SK-N-SH treated with all-trans-retinoic acid at 6 μM for 48 hours (cell line): ENCODE results near the gene CYREN.

Experiments
- ATAC-seq: fragments of 200-7000 bp; cut with Tn5 transposase; 3 replicates; pipeline ENCODE4 v1.9.1; 2020; ENCODE audit warnings: mild to moderate bottlenecking, moderate library complexity
- BACH2 ChIP-seq: fragments of 250-450 bp; sonication (Bioruptor Pico); IDR thresholded peaks from 2 replicates; pipeline ENCODE4 v1.9.0; 2021; ENCODE audit warnings: mild to moderate bottlenecking, borderline replicate concordance
- CSRNP3 ChIP-seq: fragments of 250-450 bp; sonication (Bioruptor Pico); IDR thresholded peaks from 2 replicates; pipeline ENCODE4 v1.5.1; 2021; ENCODE audit warnings: mild to moderate bottlenecking, moderate library complexity
- GLIS3 ChIP-seq: fragments of 250-450 bp; sonication (Bioruptor Pico); IDR thresholded peaks from 2 replicates; pipeline ENCODE4 v1.5.0; 2020; ENCODE audit warnings: mild to moderate bottlenecking, moderate library complexity
- OSR1 ChIP-seq: fragments of 250-450 bp; sonication (Bioruptor Pico); IDR thresholded peaks from 2 replicates; pipeline ENCODE4 v1.8.0; 2022; ENCODE audit warnings: moderate library complexity, mild to moderate bottlenecking, inconsistent platforms
- PATZ1 ChIP-seq: fragments of 250-450 bp; sonication (Bioruptor Pico); IDR thresholded peaks from 2 replicates; pipeline ENCODE4 v1.8.0; 2020; ENCODE audit warnings: mild to moderate bottlenecking, moderate library complexity, borderline replicate concordance
- RARB ChIP-seq: fragments of 250-450 bp; sonication (Bioruptor Pico); IDR thresholded peaks from 2 replicates; pipeline ENCODE4 v1.8.0; 2021; ENCODE audit warnings: mild to moderate bottlenecking, moderate library complexity
- SNAI2 ChIP-seq: fragments of 250-450 bp; sonication (Bioruptor Pico); IDR thresholded peaks from 2 replicates; pipeline ENCODE4 v1.5.0; 2020; ENCODE audit warnings: mild to moderate bottlenecking, moderate library complexity
- TCF4 ChIP-seq: fragments of 250-450 bp; sonication (Bioruptor Pico); IDR thresholded peaks from 2 replicates; pipeline ENCODE4 v1.8.0; 2021; ENCODE audit warnings: mild to moderate bottlenecking, moderate library complexity, borderline replicate concordance
- TOX ChIP-seq: fragments of 250-450 bp; sonication (Bioruptor Pico); IDR thresholded peaks from 2 replicates; pipeline ENCODE4 v1.8.0; 2021; ENCODE audit warnings: mild to moderate bottlenecking, moderate library complexity, borderline replicate concordance
- TSHZ2 ChIP-seq: fragments of 250-450 bp; sonication (Bioruptor Pico); IDR thresholded peaks from 2 replicates; pipeline ENCODE4 v1.5.0; 2020; ENCODE audit warnings: mild to moderate bottlenecking, moderate library complexity
- ZC3H10 ChIP-seq: fragments of 250-450 bp; sonication (Bioruptor Pico); IDR thresholded peaks from 2 replicates; pipeline ENCODE4 v1.5.1; 2021; ENCODE audit warnings: mild to moderate bottlenecking, moderate library complexity
- ZFP3 ChIP-seq: fragments of 250-450 bp; sonication (Bioruptor Pico); IDR thresholded peaks from 2 replicates; pipeline ENCODE4 v1.5.0; 2020; ENCODE audit warnings: mild to moderate bottlenecking, moderate library complexity
- ZFP30 ChIP-seq: fragments of 450-650 bp; formaldehyde crosslinking; IDR thresholded peaks from 2 replicates; pipeline ENCODE4 v1.5.0; 2022; ENCODE audit warnings: mild to moderate bottlenecking, moderate library complexity
- ZNF70 ChIP-seq: fragments of 450-650 bp; formaldehyde crosslinking; IDR thresholded peaks from 2 replicates; pipeline ENCODE4 v1.5.0; 2020; ENCODE audit warnings: mild to moderate bottlenecking, moderate library complexity
- ZNF8 ChIP-seq: fragments of 450-650 bp; formaldehyde crosslinking; IDR thresholded peaks from 2 replicates; pipeline ENCODE4 v1.5.0; 2020; ENCODE audit warnings: mild to moderate bottlenecking, moderate library complexity
- TF ChIP-seq, protein P1 (sequence below): fragments of 250-450 bp; sonication (Bioruptor Pico); IDR thresholded peaks from 2 replicates; pipeline ENCODE4 v1.8.0; 2021; ENCODE audit warnings: low read depth, mild to moderate bottlenecking, moderate library complexity, borderline replicate concordance

CYREN gene

GRCh38 chr7:135193615-135194081 lies 23.1 kb upstream of the CYREN start (continued):
- no peak for TF ChIP-seq TSHZ2 (CRISPR knock-in tag)
- TF ChIP-seq ZC3H10 (CRISPR knock-in tag) = no peak
- no peak for TF ChIP-seq TCF4 (CRISPR knock-in tag)
- TF ChIP-seq PATZ1 (CRISPR knock-in tag) = no peak
- TF ChIP-seq GLIS3 (CRISPR knock-in tag) = no peak
- no peak for TF ChIP-seq ZNF70

DNA sequence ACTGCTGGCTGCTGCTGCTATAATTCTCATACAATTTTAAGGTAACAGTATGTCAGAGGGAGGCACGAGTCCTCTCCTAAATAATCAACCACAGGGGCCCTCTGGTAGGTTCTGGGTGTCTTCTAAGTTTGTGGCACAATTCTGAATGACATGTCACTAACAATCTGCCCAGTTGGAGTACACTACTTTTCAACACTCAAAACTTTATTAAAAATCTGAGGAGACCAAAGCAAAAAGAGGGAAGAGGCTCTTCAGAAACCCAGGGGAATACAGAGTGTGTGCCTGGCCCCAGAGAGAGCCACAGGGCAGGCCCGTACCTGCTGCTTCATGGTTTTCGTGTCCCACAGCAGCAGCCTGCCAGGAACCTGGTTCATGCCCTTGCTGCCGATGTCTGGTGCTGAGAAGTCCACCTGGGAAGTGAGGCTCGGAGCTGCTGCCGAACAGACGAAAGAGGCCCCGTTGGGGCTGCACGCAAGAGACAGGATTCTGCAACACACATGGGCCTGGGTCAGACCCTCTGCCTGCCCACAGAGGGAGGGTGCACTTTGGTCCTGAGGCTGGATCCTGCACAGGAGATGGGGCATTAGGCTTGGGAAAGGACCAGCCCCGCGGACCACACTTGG lies 22.5 kb upstream of the CYREN start:
- TF ChIP-seq OSR1 (CRISPR knock-in tag) (no peak), RARB (CRISPR knock-in tag) (no peak), ZNF8 (no peak), ZFP30 (CRISPR knock-in tag) (no peak), SNAI2 (CRISPR knock-in tag) (no peak), PATZ1 (CRISPR knock-in tag) (no peak), BACH2 (no peak), GLIS3 (CRISPR knock-in tag) (no peak)
- TF ChIP-seq, protein P1, sequence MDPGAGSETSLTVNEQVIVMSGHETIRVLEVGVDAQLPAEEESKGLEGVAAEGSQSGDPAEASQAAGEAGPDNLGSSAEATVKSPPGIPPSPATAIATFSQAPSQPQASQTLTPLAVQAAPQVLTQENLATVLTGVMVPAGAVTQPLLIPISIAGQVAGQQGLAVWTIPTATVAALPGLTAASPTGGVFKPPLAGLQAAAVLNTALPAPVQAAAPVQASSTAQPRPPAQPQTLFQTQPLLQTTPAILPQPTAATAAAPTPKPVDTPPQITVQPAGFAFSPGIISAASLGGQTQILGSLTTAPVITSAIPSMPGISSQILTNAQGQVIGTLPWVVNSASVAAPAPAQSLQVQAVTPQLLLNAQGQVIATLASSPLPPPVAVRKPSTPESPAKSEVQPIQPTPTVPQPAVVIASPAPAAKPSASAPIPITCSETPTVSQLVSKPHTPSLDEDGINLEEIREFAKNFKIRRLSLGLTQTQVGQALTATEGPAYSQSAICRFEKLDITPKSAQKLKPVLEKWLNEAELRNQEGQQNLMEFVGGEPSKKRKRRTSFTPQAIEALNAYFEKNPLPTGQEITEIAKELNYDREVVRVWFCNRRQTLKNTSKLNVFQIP (CRISPR knock-in tag) = no peak
- no peak for ATAC-seq

DNA sequence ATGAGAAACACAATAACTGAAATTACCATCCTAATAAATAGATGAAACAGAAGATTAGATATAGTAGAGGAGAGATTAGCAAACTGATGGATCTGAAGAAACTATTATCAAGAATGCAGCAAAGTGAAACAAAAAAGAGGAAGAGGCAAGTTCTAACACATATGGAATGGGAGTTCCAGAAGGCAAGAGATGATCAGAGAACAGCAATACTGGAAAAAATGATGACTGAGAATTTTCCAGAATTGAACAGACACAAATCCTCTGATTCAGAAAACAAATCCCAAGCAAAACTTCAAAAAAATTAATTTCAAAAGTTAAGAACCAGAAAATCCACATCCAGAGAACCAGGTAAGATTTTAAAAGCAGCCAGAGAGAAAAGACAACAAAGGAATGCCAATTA lies 20.2 kb upstream of the CYREN start:
- no peak for TF ChIP-seq ZC3H10 (CRISPR knock-in tag)

DNA sequence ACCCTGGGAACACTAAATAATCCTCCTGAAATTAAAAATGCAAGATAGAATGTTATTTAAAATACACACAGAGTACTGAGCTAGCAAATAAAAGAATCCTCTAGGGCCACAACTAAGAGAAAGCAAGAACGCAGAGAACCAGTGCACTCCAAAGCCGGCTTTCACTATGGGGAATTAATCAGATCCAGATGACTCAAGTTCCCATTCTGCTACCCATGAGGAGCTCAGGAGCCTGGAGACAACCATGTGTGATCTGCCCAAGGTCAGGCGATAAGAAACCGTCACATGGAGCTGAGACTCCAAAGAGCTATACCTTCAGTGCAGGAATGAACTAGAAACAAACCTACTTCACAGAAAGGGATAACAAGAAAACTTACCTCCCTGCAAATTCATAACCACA lies 19.5 kb upstream of the CYREN start:
- peak; percentile 22; the same call in 1 of the 3 replicates for ATAC-seq
- peak; percentile 48; the same call in 1 of the 2 replicates for TF ChIP-seq TCF4 (CRISPR knock-in tag)
- no peak for TF ChIP-seq TOX (CRISPR knock-in tag)

More for the DNA sequence above, 20.2 kb upstream of the CYREN start:
- ATAC-seq = no peak

DNA sequence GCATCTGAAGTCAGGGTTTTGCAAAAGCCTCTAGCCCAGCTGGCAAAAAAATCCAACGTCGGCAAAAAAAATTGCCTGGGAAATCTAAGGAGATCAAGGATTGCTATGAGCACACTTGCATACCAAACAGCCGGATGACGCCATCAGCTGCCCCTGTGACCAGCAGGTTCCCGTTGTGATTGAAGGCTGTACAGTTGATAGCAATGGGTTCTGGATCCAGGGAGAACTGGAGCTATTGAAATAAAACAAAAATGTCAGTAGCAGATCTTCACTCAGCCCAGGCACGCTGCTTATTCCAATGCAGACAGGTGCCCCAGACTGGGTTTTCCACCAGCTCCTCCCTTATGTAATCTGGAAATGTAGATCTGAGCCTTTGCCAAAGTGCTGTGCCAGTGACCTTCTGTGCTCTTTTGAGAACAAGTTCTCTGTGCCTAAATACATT lies 18.7 kb upstream of the CYREN start:
- TF ChIP-seq ZC3H10 (CRISPR knock-in tag) = no peak
- no peak for TF ChIP-seq CSRNP3
- no peak for TF ChIP-seq RARB (CRISPR knock-in tag)
- no peak for TF ChIP-seq ZNF70
- no peak for TF ChIP-seq TOX (CRISPR knock-in tag)
- TF ChIP-seq ZFP3 (CRISPR knock-in tag) = no peak
- TF ChIP-seq, all 23 proteins: peak for 0

More for the DNA sequence above, 18.7 kb upstream of the CYREN start:
- ATAC-seq = no peak
